Right cardiac atrium (tissue), 5 donors: Measurements from ENCODE around the gene TRUB2. TPM values are rescaled to one million over a fixed set of nuclear protein-coding genes. Genes with fewer than 3 reads are reported as not detected.
A peak's percentile ranks its signal among the peaks of the same experiment; 100 is the strongest.

Experiments
- ATAC-seq, 2 donors: fragments of 200-7000 bp; cut with Tn5 transposase; one replicate each; pipeline versions ENCODE4 v1.8.0 to v1.9.1; 2020; ENCODE audit warnings: moderate library complexity in 2 of 2, mild to moderate bottlenecking in 1 of 2
- DNase-seq, 3 donors: peaks; one replicate each; pipeline ENCODE4 v3.0.0-alpha.2; 2020
- H3K27ac ChIP-seq: one replicate; pipeline ENCODE4 v1.5.1; 2013; ENCODE audit warnings: mild to moderate bottlenecking, low read length, control low read depth, moderate library complexity
- H3K27me3 ChIP-seq: one replicate; pipeline ENCODE4 v1.6.1; 2013; ENCODE audit not compliant: control insufficient read depth, insufficient read depth
- H3K4me1 ChIP-seq: one replicate; pipeline ENCODE4 v1.6.1; 2013; ENCODE audit warnings: low read length; ENCODE audit not compliant: control insufficient read depth, insufficient read depth
- H3K4me3 ChIP-seq: one replicate; pipeline ENCODE4 v1.5.1; 2013; ENCODE audit warnings: low read length, control low read depth
- H3K9me3 ChIP-seq: one replicate; pipeline ENCODE4 v1.6.1; 2013; ENCODE audit warnings: low read length; ENCODE audit not compliant: control insufficient read depth
- WGBS: extraction: QIAGEN DNeasy Blood & Tissue Kit; methylation state at CpG from one replicate; pipeline ENCODE4 v1.1.7; 2013; 5-methylcytosine and 5-hydroxymethylcytosine counted together
- intact Hi-C, 4 donors: fragments of 100-400 bp; cut with DNase I; formaldehyde crosslinking; loops; one replicate each; pipeline versions ENCODE4 v1.11.0 to v1.14.0; 2022 to 2023
- polyA plus RNA-seq: library from polyadenylated mRNA; stranded (reverse); fragments of 200-250 nt; gene quantifications from one replicate; pipeline ENCODE4 v1.2.3, GENCODE V29; 2013
- total RNA-seq, 4 donors: library from RNA; stranded (reverse); fragmentation: NEBNext Ultra II Directional; extraction: Animal tissue kit (Norgen Biotek cat#: 25700); gene quantifications; one replicate each; pipeline ENCODE4 v1.2.1, GENCODE V29; 2021
- donor health status: healthy with polysubstance abuse.
- donor health status: DM: no; HTN: yes; CAD: no.
- donor health status: DM: no; HTN: no; CAD: no.
- donor health status: DM: no; HTN: yes; CAD: no; lungs with severe emphysema.
- donor health status: DM: yes; HTN: yes; CAD: no.

TRUB2 gene
- total and polyA plus RNA-seq, 5 donors: 19.9 to 29.0 (median 25.3) TPM

DNA sequence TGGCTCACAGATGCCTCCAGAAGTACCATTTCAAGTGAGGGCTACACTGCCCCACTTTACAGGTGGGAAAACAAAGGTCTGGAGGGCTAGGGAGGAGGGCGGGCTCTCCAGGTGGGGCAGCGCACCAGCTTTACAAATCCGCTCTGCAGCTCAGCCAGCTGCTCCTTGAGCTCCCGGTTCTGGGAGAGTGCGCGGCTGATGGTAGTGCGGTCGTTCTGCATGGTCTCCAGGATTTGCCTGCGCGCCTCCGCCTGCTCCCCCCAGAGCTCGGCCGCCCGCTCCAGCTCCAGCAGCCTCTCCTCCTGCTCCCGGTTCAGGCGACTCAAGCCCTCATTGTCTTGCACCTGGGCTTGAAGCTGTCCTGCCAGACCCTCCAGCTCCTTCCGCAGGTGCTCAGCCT is 61.9 kb downstream of the TRUB2 start:
- Histone ChIP-seq H3K27ac (no peak overlapping the region), H3K9me3 (no peaks in the 10 kb centered on the region), H3K4me1 (no peaks in the 10 kb centered on the region), H3K4me3 (no peak overlapping the region), H3K27me3 (no peaks in the 10 kb centered on the region)
- intact Hi-C loops: no loop called here
- 93% methylated on average over 17 of the region's 17 CpGs for WGBS
- ATAC-seq (no peak), DNase-seq (no peak)

DNA sequence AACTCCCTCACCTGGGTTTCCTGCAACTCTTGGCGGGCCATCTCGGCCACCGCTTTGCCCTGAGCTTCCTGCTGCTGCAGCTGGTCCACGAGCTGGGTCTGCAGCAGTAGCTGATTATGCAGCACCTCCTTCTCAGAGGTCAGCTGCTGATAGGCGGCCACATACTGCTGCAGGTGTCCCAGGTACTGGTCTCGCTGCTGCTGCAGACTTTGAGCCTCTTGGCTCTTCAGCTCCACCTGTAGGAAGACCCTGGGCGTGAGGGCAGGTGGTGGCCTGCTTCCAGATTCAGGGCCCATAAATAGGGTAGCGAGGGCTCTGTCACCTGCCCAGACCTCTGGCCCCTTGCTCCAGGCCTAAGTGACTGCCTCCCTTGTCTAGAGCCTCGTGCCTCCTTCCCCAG is 63.1 kb downstream of the TRUB2 start:
- H3K27ac ChIP-seq: no peak overlapping the region
- DNase-seq: no peak
- no peaks in the 10 kb centered on the region for H3K4me1 ChIP-seq
- WGBS: 87% methylated on average over 9 of the region's 9 CpGs
- ATAC-seq: no peak
- H3K4me3 ChIP-seq: no peak overlapping the region
- no peaks in the 10 kb centered on the region for H3K9me3 ChIP-seq
- no peaks in the 10 kb centered on the region for H3K27me3 ChIP-seq
- intact Hi-C loops: no loop called here

DNA sequence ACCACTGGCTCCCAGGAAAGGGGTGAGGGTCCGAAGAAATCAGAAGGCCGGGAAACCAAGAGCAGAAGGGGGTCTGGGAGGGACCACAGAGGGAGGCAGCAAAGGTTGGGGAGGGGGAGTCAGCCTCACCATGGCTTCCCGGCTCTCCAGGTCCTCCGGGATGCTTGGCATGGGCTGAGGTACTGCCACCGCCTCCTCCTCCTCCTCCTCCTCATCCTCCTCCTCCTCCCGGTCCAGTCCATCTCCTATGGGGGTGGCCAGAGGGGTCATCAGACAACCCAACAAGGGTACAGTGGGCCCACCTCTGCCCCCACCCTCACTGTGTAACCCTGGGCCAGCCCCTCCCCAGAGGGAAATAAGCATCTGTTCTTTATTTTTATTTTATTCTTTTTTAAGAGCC is 63.9 kb downstream of the TRUB2 start:
- no peaks in the 10 kb centered on the region for H3K4me1 ChIP-seq
- no peak overlapping the region for H3K27ac ChIP-seq
- H3K4me3 ChIP-seq: no peak overlapping the region
- 87% methylated on average over 6 of the region's 6 CpGs for WGBS
- DNase-seq (no peak), ATAC-seq (peak in 1 of 2 donors; percentile 19)
- intact Hi-C loops: no loop called here
- no peaks in the 10 kb centered on the region for H3K27me3 ChIP-seq
- no peaks in the 10 kb centered on the region for H3K9me3 ChIP-seq

DNA sequence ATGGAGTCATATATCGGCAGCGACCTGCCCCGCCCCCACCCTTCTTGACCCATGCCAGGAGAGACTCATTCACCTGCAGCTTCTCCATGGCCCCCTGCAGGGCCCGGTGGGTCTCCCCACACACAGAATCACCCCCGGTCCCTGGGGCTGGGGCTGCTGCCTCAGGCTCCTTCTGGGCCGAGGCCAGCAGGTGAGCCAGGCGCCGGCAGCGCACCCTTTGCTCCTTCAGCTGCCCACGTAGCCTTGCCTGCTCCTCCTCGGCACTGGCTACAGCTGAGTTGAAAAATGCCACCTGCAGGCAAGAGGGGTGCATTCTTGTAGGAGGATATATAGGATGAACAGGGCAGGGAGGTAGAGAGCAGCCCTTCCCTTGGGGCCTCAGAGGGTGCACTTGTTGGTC is 64.3 kb downstream of the TRUB2 start:
- intact Hi-C loops: no loop called here
- Histone ChIP-seq H3K4me3 (no peak overlapping the region), H3K27me3 (no peaks in the 10 kb centered on the region), H3K4me1 (no peaks in the 10 kb centered on the region), H3K27ac (no peak overlapping the region), H3K9me3 (no peaks in the 10 kb centered on the region)
- 87% methylated on average over 11 of the region's 11 CpGs for WGBS
- ATAC-seq (no peak), DNase-seq (no peak)

DNA sequence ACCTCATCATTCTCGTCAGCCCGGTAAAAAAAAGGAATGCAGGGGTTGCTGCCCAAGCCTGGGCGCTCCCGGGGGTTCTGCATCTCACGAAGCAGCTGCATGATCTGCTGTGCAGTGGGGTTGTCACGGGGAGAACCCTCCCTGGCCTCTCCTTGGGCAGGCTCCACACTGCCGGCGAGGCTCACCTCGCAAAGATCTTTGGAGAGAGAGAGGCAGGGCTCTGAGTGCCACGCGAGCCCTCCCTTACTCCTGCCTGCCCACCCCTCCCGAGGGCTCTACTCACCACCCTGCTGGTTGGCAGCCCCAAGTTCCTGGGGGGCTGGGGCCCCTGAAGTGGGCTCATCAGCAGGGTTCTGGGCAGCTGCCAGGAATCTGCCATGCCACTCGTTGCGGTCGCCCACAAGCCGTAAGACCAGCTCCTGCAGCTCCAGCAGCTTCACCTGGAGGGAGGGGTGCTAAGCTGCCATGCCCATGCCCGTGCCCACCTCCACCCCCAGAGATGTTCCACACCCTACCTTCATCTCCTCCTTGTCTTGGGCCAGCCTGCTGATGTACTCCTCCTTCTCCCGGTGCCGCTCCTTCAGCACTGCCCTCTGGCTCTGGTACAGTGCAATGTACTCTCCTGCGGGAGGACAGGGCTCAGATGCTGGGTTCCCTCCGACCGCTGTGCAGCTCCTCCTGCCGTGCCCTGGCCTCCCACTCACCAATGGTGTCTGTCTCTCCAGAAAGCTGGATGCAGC is 65.0 kb downstream of the TRUB2 start:
- Histone ChIP-seq H3K9me3 (no peaks in the 10 kb centered on the region), H3K4me1 (no peaks in the 10 kb centered on the region), H3K27me3 (no peaks in the 10 kb centered on the region), H3K27ac (no peak overlapping the region), H3K4me3 (no peak overlapping the region)
- intact Hi-C loops: no loop called here
- DNase-seq (no peak), ATAC-seq (no peak)
- 77% methylated on average over 23 of the region's 23 CpGs for WGBS

Other genes with a start within 250 kb of the TRUB2 start
- 100 to 1,000 TPM; 122 to 128 (median 126) TPM for gene PTGES2, start 194.7 kb downstream of the TRUB2 start, total RNA-seq
- 162 TPM for gene PTGES2, start 194.7 kb downstream of the TRUB2 start, polyA plus RNA-seq
- gene LCN2, start 173.0 kb downstream of the TRUB2 start, total RNA-seq: not detected
- gene LCN2, start 173.0 kb downstream of the TRUB2 start, polyA plus RNA-seq: 0.16 TPM
- gene BBLN, start 162.2 kb downstream of the TRUB2 start, total RNA-seq: 10 to 100 TPM; 41.6 to 58.0 (median 49.1) TPM
- 138 TPM for gene BBLN, start 162.2 kb downstream of the TRUB2 start, polyA plus RNA-seq
- gene CIZ1, start 130.9 kb downstream of the TRUB2 start, total RNA-seq: 10 to 100 TPM; 75.9 to 81.5 (median 81.0) TPM
- gene CIZ1, start 130.9 kb downstream of the TRUB2 start, polyA plus RNA-seq: 39.0 TPM
- 1 to 10 TPM; 4.4 to 7.4 (median 5.8) TPM for gene DNM1, start 119.1 kb downstream of the TRUB2 start, total RNA-seq
- gene DNM1, start 119.1 kb downstream of the TRUB2 start, polyA plus RNA-seq: 6.0 TPM
- gene GOLGA2, start 46.4 kb downstream of the TRUB2 start, total RNA-seq: 100 to 1,000 TPM in 2 of 4 donors, 10 to 100 TPM in 2; 85.6 to 124 (median 101) TPM
- gene GOLGA2, start 46.4 kb downstream of the TRUB2 start, polyA plus RNA-seq: 84.2 TPM
- 10 to 100 TPM; 18.7 to 22.3 (median 20.5) TPM for gene SWI5, start 46.2 kb downstream of the TRUB2 start, total RNA-seq
- gene SWI5, start 46.2 kb downstream of the TRUB2 start, polyA plus RNA-seq: 33.7 TPM
- 10 to 100 TPM; 26.5 to 28.9 (median 27.6) TPM for gene COQ4, start 392 bp upstream of the TRUB2 start, total RNA-seq
- gene COQ4, start 392 bp upstream of the TRUB2 start, polyA plus RNA-seq: 41.8 TPM
- gene SLC27A4, start 18.1 kb upstream of the TRUB2 start, total RNA-seq: 10 to 100 TPM; 14.7 to 20.4 (median 18.4) TPM
- gene SLC27A4, start 18.1 kb upstream of the TRUB2 start, polyA plus RNA-seq: 21.7 TPM
- gene URM1, start 48.9 kb upstream of the TRUB2 start, total RNA-seq: 10 to 100 TPM; 46.5 to 57.4 (median 52.7) TPM
- gene URM1, start 48.9 kb upstream of the TRUB2 start, polyA plus RNA-seq: 44.2 TPM
- gene CERCAM, start 98.4 kb upstream of the TRUB2 start, total RNA-seq: 10 to 100 TPM; 12.8 to 23.2 (median 17.7) TPM
- gene CERCAM, start 98.4 kb upstream of the TRUB2 start, polyA plus RNA-seq: 12.3 TPM
- gene ODF2, start 133.6 kb upstream of the TRUB2 start, total RNA-seq: 10 to 100 TPM; 13.8 to 15.4 (median 14.4) TPM
- 9.6 TPM for gene ODF2, start 133.6 kb upstream of the TRUB2 start, polyA plus RNA-seq
- 10 to 100 TPM; 15.7 to 19.3 (median 17.9) TPM for gene GLE1, start 182.3 kb upstream of the TRUB2 start, total RNA-seq
- gene GLE1, start 182.3 kb upstream of the TRUB2 start, polyA plus RNA-seq: 10.6 TPM
- 100 to 1,000 TPM; 269 to 312 (median 282) TPM for gene SPTAN1, start 230.1 kb upstream of the TRUB2 start, total RNA-seq
- 154 TPM for gene SPTAN1, start 230.1 kb upstream of the TRUB2 start, polyA plus RNA-seq